ENCODE results near the gene TFAP2D.

The TFAP2D gene

GRCh38 chr6:50815436-50816114 lies 102.2 kb downstream of the TFAP2D start:
- Histone ChIP-seq H3K27ac (ENCODE audit: low read length) (no peak overlapping the region), H3K9ac (ENCODE audit: low read depth, low read length) (peak overlapping the region; percentile 40), H3K4me3 (ENCODE audit: low read depth in 1 of 2, low read length in 2 of 2) (peak overlapping the region; percentile 31 to 57; a peak in 3 of 4 replicates), H3K9me3 (ENCODE audit: insufficient read depth, low read length, severe bottlenecking) (no peaks in the 10 kb centered on the region), H3K4me2 (ENCODE audit: insufficient read depth, low read length) (peak overlapping the region; percentile 71), H4K20me1 (ENCODE audit: insufficient read depth, low read length) (no peaks in the 10 kb centered on the region), H3K4me1 (ENCODE audit: insufficient read depth, low read length) (peaks cover 6% of the 10 kb centered on the region), H3K36me3 (ENCODE audit: insufficient read depth, low read length) (no peaks in the 10 kb centered on the region), H3K79me2 (ENCODE audit: insufficient read depth, low read length) (no peaks in the 10 kb centered on the region), H3K27me3 (ENCODE audit: insufficient read depth, low read length, poor library complexity) (peaks cover 19% of the 10 kb centered on the region), H2AFZ (ENCODE audit: low read depth, low read length) (peak overlapping the region; percentile 80)
- ATAC-seq (ENCODE audit: insufficient read depth, low read depth) (peak; percentile 39; the same call in 1 of the 3 replicates), DNase-seq (no peak)
- TF ChIP-seq EZH2 (IDR thresholded peaks at IDR 0.05; ENCODE audit: borderline replicate concordance, low read depth, low read length, severe bottlenecking) (peak; percentile 74), CTCF (IDR thresholded peaks at IDR 0.05; ENCODE audit: borderline replicate concordance, extremely low read depth, low read length, poor library complexity, severe bottlenecking) (peak; percentile 35)

GRCh38 chr6:50816115-50816675 lies 102.9 kb downstream of the TFAP2D start:
- peaks cover 19% of the 10 kb centered on the region for H3K27me3 ChIP-seq (ENCODE audit: insufficient read depth, low read length, poor library complexity)
- peaks cover 6% of the 10 kb centered on the region for H3K4me1 ChIP-seq (ENCODE audit: insufficient read depth, low read length)
- H3K4me2 ChIP-seq (ENCODE audit: insufficient read depth, low read length), result peak overlapping the region; percentile 71
- no peak overlapping the region for H3K27ac ChIP-seq (ENCODE audit: low read length)
- H3K4me3 ChIP-seq (ENCODE audit: low read depth in 1 of 2, low read length in 2 of 2), result peak overlapping the region; percentile 31 to 57; a peak in 3 of 4 replicates
- DNase-seq (peak; percentile 75), ATAC-seq (ENCODE audit: insufficient read depth, low read depth) (peak; percentile 90)
- H3K79me2 ChIP-seq (ENCODE audit: insufficient read depth, low read length), result no peaks in the 10 kb centered on the region
- no peaks in the 10 kb centered on the region for H3K36me3 ChIP-seq (ENCODE audit: insufficient read depth, low read length)
- H3K9me3 ChIP-seq (ENCODE audit: insufficient read depth, low read length, severe bottlenecking), result no peaks in the 10 kb centered on the region
- H3K9ac ChIP-seq (ENCODE audit: low read depth, low read length), result peak overlapping the region; percentile 40
- TF ChIP-seq EZH2 (IDR thresholded peaks at IDR 0.05; ENCODE audit: borderline replicate concordance, low read depth, low read length, severe bottlenecking) (no peak), CTCF (IDR thresholded peaks at IDR 0.05; ENCODE audit: borderline replicate concordance, extremely low read depth, low read length, poor library complexity, severe bottlenecking) (peak; percentile 88)
- no peaks in the 10 kb centered on the region for H4K20me1 ChIP-seq (ENCODE audit: insufficient read depth, low read length)
- H2AFZ ChIP-seq (ENCODE audit: low read depth, low read length), result peak overlapping the region; percentile 80

- Histone ChIP-seq H3K9ac (ENCODE audit: low read depth, low read length) (no peak overlapping the region), H3K4me2 (ENCODE audit: insufficient read depth, low read length) (no peak overlapping the region), H3K9me3 (ENCODE audit: insufficient read depth, low read length, severe bottlenecking) (no peaks in the 10 kb centered on the region), H4K20me1 (ENCODE audit: insufficient read depth, low read length) (no peaks in the 10 kb centered on the region), H3K36me3 (ENCODE audit: insufficient read depth, low read length) (no peaks in the 10 kb centered on the region), H3K4me3 (ENCODE audit: low read depth in 1 of 2, low read length in 2 of 2) (no peak overlapping the region), H3K27ac (ENCODE audit: low read length) (no peak overlapping the region), H2AFZ (ENCODE audit: low read depth, low read length) (no peak overlapping the region), H3K27me3 (ENCODE audit: insufficient read depth, low read length, poor library complexity) (peaks cover 19% of the 10 kb centered on the region), H3K79me2 (ENCODE audit: insufficient read depth, low read length) (no peaks in the 10 kb centered on the region), H3K4me1 (ENCODE audit: insufficient read depth, low read length) (peaks cover 6% of the 10 kb centered on the region)
- DNase-seq, result no peak
- no peak for TF ChIP-seq CTCF (IDR thresholded peaks at IDR 0.05; ENCODE audit: borderline replicate concordance, extremely low read depth, low read length, poor library complexity, severe bottlenecking)
- no peak for TF ChIP-seq EZH2 (IDR thresholded peaks at IDR 0.05; ENCODE audit: borderline replicate concordance, low read depth, low read length, severe bottlenecking)
- ATAC-seq (ENCODE audit: insufficient read depth, low read depth), result no peak
Observed at GRCh38 chr6:50816947-50817645, 103.8 kb downstream of the TFAP2D start.

Data from DND-41 (cell line).